ENCODE measurements around the gene CRYBG1. TPM values are rescaled to one million over a fixed set of nuclear protein-coding genes. Genes with fewer than 3 reads are reported as not detected.
"Not testable (repeated sequence)": the region's sequence is repeated elsewhere in the genome, so short reads cannot be mapped to it uniquely, and the experiment has no call there.

Gene CRYBG1
- total RNA-seq, 1 donor from 2014 or later: 0.06 TPM

DNA sequence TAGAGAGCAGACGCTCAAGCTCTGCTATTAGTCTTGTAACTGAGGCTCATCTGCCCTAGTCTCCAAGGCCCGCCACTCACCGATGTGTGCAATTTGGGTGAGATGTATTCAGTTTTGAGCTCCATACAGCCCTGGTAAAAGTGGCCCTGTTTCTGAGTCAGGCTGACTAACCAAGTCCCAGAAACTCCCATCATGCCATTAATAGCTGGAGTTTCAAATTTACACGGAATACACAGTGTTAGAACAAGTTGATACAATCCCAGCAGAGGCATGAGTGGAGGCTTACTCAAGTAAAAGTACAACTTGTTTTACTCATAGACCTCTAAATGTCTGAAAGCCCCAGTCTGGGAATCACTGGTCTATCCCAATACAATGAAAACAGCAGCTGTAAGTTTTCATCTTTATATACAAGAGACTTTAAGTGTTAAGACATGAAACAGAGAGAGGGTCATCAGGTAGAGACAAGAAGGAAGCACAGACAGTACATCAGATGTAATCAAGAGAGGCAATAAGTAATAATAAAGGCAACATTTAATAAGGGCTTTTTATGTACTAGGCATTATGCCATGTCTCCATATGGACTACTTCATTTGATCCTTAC is 226.4 kb downstream of the CRYBG1 start:
- H3K36me3 Mint-ChIP-seq: peaks cover 6% of the 10 kb centered on the region
- H4K20me1 ChIP-seq (ENCODE audit: low read depth): no peaks in the 10 kb centered on the region
- no peaks in the 10 kb centered on the region for H3F3A ChIP-seq (ENCODE audit: low read depth)
- peaks cover 2% of the 10 kb centered on the region for H3K4me1 Mint-ChIP-seq
- H3K4me3 Mint-ChIP-seq: no peak overlapping the region
- peaks cover 8% of the 10 kb centered on the region for H3K4me1 ChIP-seq
- no peaks in the 10 kb centered on the region for H3K79me2 ChIP-seq (ENCODE audit: low read depth)
- H3K27me3 ChIP-seq: no peaks in the 10 kb centered on the region
- DNase-seq (ENCODE audit: low spot score): no peak
- H3K27ac Mint-ChIP-seq: no peak overlapping the region
- no peak overlapping the region for H2AFZ ChIP-seq (replicated peaks)
- no peak overlapping the region for H3K27ac ChIP-seq
- H3K27me3 Mint-ChIP-seq (ENCODE audit: insufficient read depth, low read depth): peaks cover 3% of the 10 kb centered on the region
- H3K36me3 ChIP-seq: no peaks in the 10 kb centered on the region
- H3K9me3 ChIP-seq (ENCODE audit: low read depth): no peaks in the 10 kb centered on the region
- H3K9me3 Mint-ChIP-seq: no peaks in the 10 kb centered on the region
- H3K4me2 ChIP-seq: no peak overlapping the region
- H3K9ac ChIP-seq: no peak overlapping the region
- TF ChIP-seq EZH2phosphoT487 (IDR thresholded peaks at IDR 0.05) (no peak), CTCF (IDR thresholded peaks at IDR 0.05) (no peak), EZH2 (IDR thresholded peaks at IDR 0.05) (no peak)
- H3K4me3 ChIP-seq: no peak overlapping the region

DNA sequence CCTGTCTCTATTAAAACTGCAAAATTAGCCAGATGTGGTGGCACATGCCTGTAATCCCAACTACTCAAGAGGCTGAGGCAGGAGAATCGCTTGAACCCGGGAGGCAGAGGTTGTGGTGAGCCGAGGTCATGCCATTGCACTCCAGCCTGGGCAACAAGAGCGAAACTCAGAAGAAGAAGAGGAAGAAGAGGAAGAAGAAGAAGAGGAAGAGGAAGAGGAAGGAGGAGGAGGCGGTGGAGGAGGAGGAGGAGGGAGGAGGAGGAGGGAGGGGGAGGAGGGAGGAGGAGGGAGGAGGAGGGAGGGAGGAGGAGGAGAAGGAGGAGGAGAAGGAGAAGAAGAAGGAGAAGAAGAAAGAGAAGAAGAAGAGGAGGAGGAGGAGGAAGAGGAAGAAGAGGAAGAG is 228.4 kb downstream of the CRYBG1 start:
- H3K9ac ChIP-seq; H3K36me3 ChIP-seq; H3K79me2 ChIP-seq (ENCODE audit: low read depth); H2AFZ ChIP-seq (replicated peaks); H3K36me3 Mint-ChIP-seq; H3K4me2 ChIP-seq; H4K20me1 ChIP-seq (ENCODE audit: low read depth); H3K4me3 Mint-ChIP-seq; H3K27me3 ChIP-seq; H3K9me3 Mint-ChIP-seq; H3K27me3 Mint-ChIP-seq (ENCODE audit: insufficient read depth, low read depth); H3K4me1 ChIP-seq; H3K9me3 ChIP-seq (ENCODE audit: low read depth); H3F3A ChIP-seq (ENCODE audit: low read depth); H3K27ac Mint-ChIP-seq; DNase-seq (ENCODE audit: low spot score); H3K27ac ChIP-seq; H3K4me1 Mint-ChIP-seq; H3K4me3 ChIP-seq: not testable (repeated sequence)

DNA sequence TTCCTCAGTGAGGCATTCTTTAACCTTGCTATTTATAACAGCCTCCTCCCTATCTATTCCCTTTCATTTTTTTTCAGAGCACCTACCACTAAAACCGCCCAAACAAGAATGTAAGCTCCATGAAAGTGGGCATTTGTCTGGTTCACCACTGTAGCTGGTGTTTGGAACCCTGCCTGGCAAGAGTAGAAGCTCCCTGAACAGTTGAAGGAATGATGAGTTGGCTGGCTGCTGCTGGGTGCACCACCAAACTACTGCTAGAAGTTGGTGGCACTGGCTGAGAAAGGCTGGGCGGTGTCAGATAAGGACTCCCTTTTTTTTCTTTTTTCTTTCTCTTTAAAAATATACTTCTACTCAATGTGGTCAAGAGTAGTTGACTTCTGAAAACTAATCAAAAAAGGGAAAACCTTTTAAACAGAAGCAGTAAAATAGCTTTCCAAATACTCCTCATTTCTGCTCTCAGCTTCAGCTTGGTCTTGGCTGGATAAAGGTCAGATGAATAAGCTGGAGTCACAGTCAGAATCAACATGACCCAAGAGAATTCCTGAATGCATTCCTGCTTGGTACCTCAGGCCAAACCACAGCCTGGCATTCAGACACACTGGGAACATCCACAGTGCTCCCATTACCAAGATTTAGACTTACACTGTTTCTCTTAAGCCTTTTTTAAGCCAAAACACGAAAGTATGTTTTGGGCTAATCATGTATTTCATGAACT is 230.8 kb downstream of the CRYBG1 start:
- Histone ChIP-seq H3K9me3 (ENCODE audit: low read depth) (no peaks in the 10 kb centered on the region), H2AFZ (replicated peaks) (no peak overlapping the region), H3K4me3 (no peak overlapping the region), H3K27me3 (no peaks in the 10 kb centered on the region), H3K36me3 (no peaks in the 10 kb centered on the region), H3F3A (ENCODE audit: low read depth) (no peaks in the 10 kb centered on the region), H3K4me1 (no peaks in the 10 kb centered on the region), H3K4me2 (no peak overlapping the region), H3K79me2 (ENCODE audit: low read depth) (no peaks in the 10 kb centered on the region), H3K9ac (no peak overlapping the region), H3K27ac (no peak overlapping the region), H4K20me1 (ENCODE audit: low read depth) (no peaks in the 10 kb centered on the region)
- no peak overlapping the region for H3K4me3 Mint-ChIP-seq
- no peaks in the 10 kb centered on the region for H3K27me3 Mint-ChIP-seq (ENCODE audit: insufficient read depth, low read depth)
- H3K4me1 Mint-ChIP-seq: no peaks in the 10 kb centered on the region
- no peak overlapping the region for H3K27ac Mint-ChIP-seq
- H3K9me3 Mint-ChIP-seq: no peaks in the 10 kb centered on the region
- DNase-seq (ENCODE audit: low spot score): no peak
- no peak for TF ChIP-seq EZH2 (IDR thresholded peaks at IDR 0.05)
- TF ChIP-seq EZH2phosphoT487 (IDR thresholded peaks at IDR 0.05): no peak
- TF ChIP-seq CTCF (IDR thresholded peaks at IDR 0.05): no peak
- peaks cover 6% of the 10 kb centered on the region for H3K36me3 Mint-ChIP-seq

GRCh38 chr6:106599440-106599839 is 238.9 kb downstream of the CRYBG1 start:
- Histone ChIP-seq H3K36me3 (no peaks in the 10 kb centered on the region), H3K4me2 (no peak overlapping the region), H4K20me1 (ENCODE audit: low read depth) (no peaks in the 10 kb centered on the region), H3K27ac (no peak overlapping the region), H3K9me3 (ENCODE audit: low read depth) (no peaks in the 10 kb centered on the region), H3F3A (ENCODE audit: low read depth) (no peaks in the 10 kb centered on the region), H3K79me2 (ENCODE audit: low read depth) (no peaks in the 10 kb centered on the region), H3K27me3 (no peaks in the 10 kb centered on the region), H3K9ac (no peak overlapping the region), H3K4me1 (no peaks in the 10 kb centered on the region), H3K4me3 (no peak overlapping the region), H2AFZ (replicated peaks) (no peak overlapping the region)
- H3K36me3 Mint-ChIP-seq: peaks cover 3% of the 10 kb centered on the region
- no peak overlapping the region for H3K27ac Mint-ChIP-seq
- H3K4me3 Mint-ChIP-seq: no peak overlapping the region
- no peaks in the 10 kb centered on the region for H3K9me3 Mint-ChIP-seq
- DNase-seq (ENCODE audit: low spot score): no peak
- H3K4me1 Mint-ChIP-seq: no peaks in the 10 kb centered on the region
- TF ChIP-seq CTCF (IDR thresholded peaks at IDR 0.05): no peak
- TF ChIP-seq EZH2phosphoT487 (IDR thresholded peaks at IDR 0.05): no peak
- no peak for TF ChIP-seq EZH2 (IDR thresholded peaks at IDR 0.05)
- H3K27me3 Mint-ChIP-seq (ENCODE audit: insufficient read depth, low read depth): no peaks in the 10 kb centered on the region

Data from neural progenitor cell (in vitro differentiated cells).